Measurements from ENCODE around the gene RNPEP.
"Not testable (repeated sequence)": the region's sequence is repeated elsewhere in the genome, so short reads cannot be mapped to it uniquely, and the experiment has no call there.

Gene RNPEP

GRCh38 chr1:202037706-202038296 is 55.4 kb downstream of the RNPEP start:
- DNase-seq: no peak

- no peak for DNase-seq
Observed at GRCh38 chr1:202038688-202039346, 56.4 kb downstream of the RNPEP start.

GRCh38 chr1:202045705-202046104 is 63.3 kb downstream of the RNPEP start:
- no peak for DNase-seq

DNA sequence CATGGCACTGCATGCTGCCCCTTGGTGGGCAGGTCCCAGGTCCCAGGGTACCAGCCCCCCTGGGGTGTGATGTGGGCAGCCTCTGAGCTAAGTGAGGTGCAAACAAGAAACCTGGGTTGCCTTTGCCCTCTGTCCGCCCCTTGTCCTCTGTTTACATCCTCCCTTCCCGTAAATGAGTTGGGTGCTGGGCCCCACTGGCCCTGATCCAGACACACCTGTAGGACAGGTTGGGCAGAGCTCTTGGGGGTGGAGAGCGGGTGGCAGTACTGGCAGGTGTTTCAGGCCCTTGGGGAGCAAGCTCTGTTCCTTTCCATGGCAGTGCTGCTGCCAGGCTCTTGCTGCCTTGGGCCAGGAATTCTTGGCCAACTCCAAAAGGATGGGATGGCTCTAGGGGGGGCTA is 63.8 kb downstream of the RNPEP start:
- no peak for DNase-seq

DNA sequence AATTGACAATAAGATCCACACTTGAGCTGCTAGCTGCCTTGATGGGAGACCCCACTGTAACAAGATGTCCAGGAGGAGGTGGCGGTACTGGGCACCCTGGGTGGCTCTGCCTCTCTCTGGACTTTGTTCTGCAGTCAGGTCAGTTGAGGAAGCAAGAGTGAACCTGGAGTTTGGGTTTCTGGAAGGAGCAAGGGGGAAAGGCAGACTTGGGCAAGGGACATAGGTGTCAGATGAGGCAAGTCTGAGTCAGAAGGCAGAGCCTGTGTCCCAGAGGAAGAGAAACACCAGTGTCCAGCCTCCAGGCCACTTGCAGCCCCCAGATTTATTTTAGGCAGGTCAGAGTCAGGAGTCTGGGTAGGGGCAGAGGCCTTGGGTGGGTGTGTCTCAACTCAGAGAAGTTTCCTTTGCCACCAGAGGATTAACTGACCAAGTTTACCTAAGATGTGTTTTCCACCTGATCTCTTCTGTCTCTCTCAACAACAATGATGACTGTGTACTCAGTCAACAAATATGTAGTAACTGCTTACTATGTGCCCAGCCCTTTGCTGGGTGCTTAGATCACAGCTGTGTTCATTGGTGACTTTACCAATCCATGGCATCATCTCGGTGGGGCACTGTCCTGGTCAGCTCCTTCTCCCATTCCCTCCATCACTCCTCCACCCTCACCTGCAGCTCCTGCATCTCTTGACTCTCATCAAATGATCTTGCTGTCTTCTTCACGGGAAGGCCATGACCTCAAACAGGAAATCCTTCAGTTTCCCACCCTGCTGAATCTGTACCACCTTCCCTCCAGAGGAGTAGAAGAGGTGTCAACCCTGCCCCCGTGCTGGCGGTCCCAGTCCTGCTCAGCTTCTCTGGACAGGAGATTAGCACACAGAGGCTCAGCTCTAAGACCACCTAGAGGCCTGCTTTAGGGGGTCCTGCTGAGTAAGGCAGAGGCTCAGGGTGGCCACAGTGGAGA is 64.6 kb downstream of the RNPEP start:
- no peak for DNase-seq

DNA sequence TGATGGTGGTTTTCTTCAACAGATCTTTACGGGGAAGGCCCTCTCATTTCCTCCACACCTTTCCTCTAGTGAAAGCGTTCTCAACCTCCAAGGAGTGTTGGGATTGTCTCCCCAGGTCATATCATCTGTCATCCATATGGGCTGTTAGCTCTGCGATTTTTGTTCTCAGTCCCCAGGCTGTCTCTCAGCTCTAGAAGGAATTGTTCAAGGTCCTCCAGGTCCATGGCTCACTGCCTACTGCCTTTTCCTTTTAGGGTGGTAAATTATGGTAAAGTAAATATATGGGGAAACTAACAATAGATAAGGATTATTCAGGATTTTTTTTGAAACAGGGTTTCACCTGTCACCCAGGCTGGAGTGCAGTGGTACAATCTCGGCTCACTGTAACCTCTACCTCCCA is 65.5 kb downstream of the RNPEP start:
- no peak for DNase-seq

- peak; percentile 15 to 63 for DNase-seq
Observed at GRCh38 chr1:202049129-202049528, 66.7 kb downstream of the RNPEP start.

DNA sequence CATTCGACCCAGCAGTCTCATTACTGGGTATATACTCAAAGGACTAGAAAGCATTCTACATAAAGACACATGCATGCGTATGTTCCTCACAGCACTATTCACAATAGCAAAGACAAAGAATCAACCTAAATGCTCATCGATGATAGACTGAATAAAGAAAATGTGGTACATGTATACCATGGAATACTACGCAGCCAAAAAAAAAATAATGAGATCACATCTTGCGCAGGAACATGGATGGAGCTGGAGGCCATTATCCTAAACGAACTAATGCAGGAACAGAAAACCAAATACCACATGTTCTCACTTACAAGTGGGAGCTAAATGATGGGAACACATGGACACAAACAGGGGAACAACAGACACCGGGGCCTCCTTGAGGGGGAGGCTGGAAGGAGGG is 71.6 kb downstream of the RNPEP start:
- DNase-seq: no peak

- not testable (repeated sequence) for DNase-seq
Observed at GRCh38 chr1:202054673-202055072, 72.2 kb downstream of the RNPEP start.

All from inflammatory macrophage treated with lipopolysaccharide for 1 hour (primary cell).